Ishikawa (cell line): ENCODE results near the gene ANKRD66.

Source experiments
- CEBPB ChIP-seq: IDR thresholded peaks from 2 replicates; pipeline ENCODE4 v1.6.1; 2012
- CREB1 ChIP-seq: IDR thresholded peaks from 2 replicates; pipeline ENCODE4 v1.6.1; 2012; ENCODE audit warnings: low read depth
- EGR1 ChIP-seq: IDR thresholded peaks from 2 replicates; pipeline ENCODE4 v1.6.1; 2012
- EP300 ChIP-seq: IDR thresholded peaks from 2 replicates; pipeline ENCODE4 v1.6.1; 2012; ENCODE audit warnings: borderline replicate concordance
- FOXM1 ChIP-seq: IDR thresholded peaks from 2 replicates; pipeline ENCODE4 v1.6.1; 2012; ENCODE audit warnings: low read depth, borderline replicate concordance
- NFIC ChIP-seq: IDR thresholded peaks from 2 replicates; pipeline ENCODE4 v1.6.1; 2012
- RAD21 ChIP-seq: IDR thresholded peaks from 2 replicates; pipeline ENCODE4 v1.6.1; 2012; ENCODE audit warnings: low read depth
- REST ChIP-seq: IDR thresholded peaks from 2 replicates; pipeline ENCODE4 v1.6.1; 2012; ENCODE audit warnings: low read depth, mild to moderate bottlenecking
- TAF1 ChIP-seq: IDR thresholded peaks from 2 replicates; pipeline ENCODE4 v1.6.1; 2012; ENCODE audit warnings: low read depth, mild to moderate bottlenecking
- TCF12 ChIP-seq: IDR thresholded peaks from 2 replicates; pipeline ENCODE4 v1.6.1; 2012; ENCODE audit warnings: low read depth
- TEAD4 ChIP-seq: IDR thresholded peaks from 2 replicates; pipeline ENCODE4 v1.6.1; 2012
- USF1 ChIP-seq: IDR thresholded peaks from 2 replicates; pipeline ENCODE4 v1.6.1; 2012
- YY1 ChIP-seq: IDR thresholded peaks from 2 replicates; pipeline ENCODE4 v1.6.1; 2012; ENCODE audit warnings: low read depth
- TF ChIP-seq, protein P1 (sequence below): IDR thresholded peaks from 2 replicates; pipeline ENCODE4 v1.6.1; 2012

DNA sequence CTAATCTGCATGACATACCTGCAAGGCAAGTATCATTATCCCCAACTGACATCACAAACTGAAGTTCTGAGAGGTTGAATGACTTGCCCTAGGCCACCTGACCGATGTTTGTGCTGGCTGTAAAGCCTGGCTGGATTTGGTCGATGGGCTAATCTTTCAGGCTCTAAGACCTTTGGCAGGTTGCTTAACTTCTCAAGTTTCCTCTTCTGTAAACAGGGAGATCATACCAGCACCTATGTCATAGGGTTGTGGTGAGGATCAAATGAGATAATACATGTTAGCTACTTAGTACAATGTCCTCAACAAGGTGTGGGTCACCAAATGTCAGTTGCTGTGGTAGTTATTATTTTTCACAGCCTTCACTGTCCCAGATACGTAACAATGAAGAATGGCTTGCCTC is 14.2 kb downstream of the ANKRD66 start:
- TF ChIP-seq EP300 (no peak), TCF12 (no peak), RAD21 (no peak), TEAD4 (no peak), CREB1 (no peak), YY1 (no peak), CEBPB (no peak), REST (no peak), USF1 (no peak), NFIC (no peak), TAF1 (no peak), EGR1 (no peak), FOXM1 (no peak)
- TF ChIP-seq, protein P1, sequence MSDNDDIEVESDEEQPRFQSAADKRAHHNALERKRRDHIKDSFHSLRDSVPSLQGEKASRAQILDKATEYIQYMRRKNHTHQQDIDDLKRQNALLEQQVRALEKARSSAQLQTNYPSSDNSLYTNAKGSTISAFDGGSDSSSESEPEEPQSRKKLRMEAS = no peak
